GM18508 (cell line): Measurements from ENCODE around the gene KBTBD4.
"Not testable (repeated sequence)": the region's sequence is repeated elsewhere in the genome, so short reads cannot be mapped to it uniquely, and the experiment has no call there.

Experiments used
- ATAC-seq: cut with Tn5 transposase; IDR thresholded peaks from one replicate; pipeline ENCODE4 v1.9.1; 2021; ENCODE audit warnings: moderate number of reproducible peaks; ENCODE audit not compliant: insufficient read depth, unreplicated experiment

KBTBD4 gene

GRCh38 chr11:47564366-47564765 is 14.4 kb downstream of the KBTBD4 start:
- ATAC-seq = not testable (repeated sequence)

DNA sequence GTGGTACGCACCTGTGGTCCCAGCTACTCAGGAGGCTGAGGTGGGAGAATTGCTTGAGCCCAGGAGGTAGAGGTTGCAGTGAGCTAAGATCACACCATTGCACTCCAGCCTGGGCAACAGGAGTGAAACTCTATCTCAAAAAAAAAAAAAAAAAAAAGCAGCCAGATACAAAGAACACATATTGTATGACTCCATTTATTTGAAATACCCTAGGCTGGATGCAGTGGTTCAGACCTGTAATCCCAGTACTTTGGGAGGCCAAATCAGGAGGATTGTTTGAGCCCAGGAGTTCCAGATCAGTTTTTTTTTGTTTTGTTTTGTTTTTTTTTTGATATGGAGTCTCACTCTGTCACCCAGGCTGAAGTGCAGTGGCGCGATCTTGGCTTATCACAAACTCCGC is 16.4 kb downstream of the KBTBD4 start:
- not testable (repeated sequence) for ATAC-seq

- ATAC-seq = no peak
Observed at GRCh38 chr11:47560426-47560825, 18.3 kb downstream of the KBTBD4 start.

- ATAC-seq = no peak
Observed at GRCh38 chr11:47558695-47559094, 20.1 kb downstream of the KBTBD4 start.

- ATAC-seq = not testable (repeated sequence)
Observed at GRCh38 chr11:47557004-47557403, 21.8 kb downstream of the KBTBD4 start.

DNA sequence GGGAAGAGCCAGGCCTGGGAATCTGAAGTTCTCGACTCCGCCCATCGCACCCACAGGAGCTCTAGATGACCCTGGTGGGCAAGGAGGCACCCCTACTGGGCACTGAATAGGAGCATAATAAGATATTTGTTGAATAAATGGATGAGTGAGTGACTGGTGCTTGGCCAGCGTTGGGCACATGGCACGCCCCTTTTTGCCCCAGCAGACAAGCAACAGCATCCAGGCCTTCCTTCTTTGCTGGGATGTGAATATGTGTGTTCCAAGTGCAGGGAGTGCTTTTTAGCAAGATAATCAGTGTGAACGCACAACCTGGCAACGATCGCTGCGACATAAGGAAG is 25.4 kb downstream of the KBTBD4 start:
- peak; percentile 19 for ATAC-seq

- peak; percentile 52 for ATAC-seq
Observed at GRCh38 chr11:47552566-47553405, 26.0 kb downstream of the KBTBD4 start, which contains the start of gene CELF1. Gene CELF1, minus strand, starts transcription at chr11:47553132. Its CDS starts 53,609 bp downstream, at chr11:47499523.

DNA sequence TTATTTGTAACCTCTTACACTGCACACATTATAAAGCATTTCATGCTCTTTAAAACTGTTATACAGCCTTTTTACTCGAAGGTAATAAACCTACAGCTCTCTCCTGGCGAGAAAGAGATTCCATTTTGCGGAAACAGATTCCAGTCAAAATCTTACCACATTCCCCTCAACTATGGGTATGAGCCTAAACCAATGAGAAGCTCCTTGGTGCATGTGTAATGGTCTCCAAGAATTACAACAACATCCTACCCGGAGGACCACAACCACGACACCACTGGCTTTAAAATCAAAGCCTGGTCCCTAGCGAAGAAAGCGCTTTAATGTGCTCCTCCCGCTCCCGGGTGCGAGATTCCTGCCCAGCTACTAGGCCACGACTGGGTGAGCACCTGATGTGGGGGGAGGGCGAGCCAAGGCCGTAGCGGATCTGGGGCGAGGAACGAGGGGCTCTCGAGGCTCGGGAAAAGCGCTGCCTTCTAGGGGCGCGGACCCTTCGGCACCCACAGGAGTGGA is 26.7 kb downstream of the KBTBD4 start:
- ATAC-seq = no peak

GRCh38 chr11:47551086-47551485 is 27.7 kb downstream of the KBTBD4 start:
- no peak for ATAC-seq

DNA sequence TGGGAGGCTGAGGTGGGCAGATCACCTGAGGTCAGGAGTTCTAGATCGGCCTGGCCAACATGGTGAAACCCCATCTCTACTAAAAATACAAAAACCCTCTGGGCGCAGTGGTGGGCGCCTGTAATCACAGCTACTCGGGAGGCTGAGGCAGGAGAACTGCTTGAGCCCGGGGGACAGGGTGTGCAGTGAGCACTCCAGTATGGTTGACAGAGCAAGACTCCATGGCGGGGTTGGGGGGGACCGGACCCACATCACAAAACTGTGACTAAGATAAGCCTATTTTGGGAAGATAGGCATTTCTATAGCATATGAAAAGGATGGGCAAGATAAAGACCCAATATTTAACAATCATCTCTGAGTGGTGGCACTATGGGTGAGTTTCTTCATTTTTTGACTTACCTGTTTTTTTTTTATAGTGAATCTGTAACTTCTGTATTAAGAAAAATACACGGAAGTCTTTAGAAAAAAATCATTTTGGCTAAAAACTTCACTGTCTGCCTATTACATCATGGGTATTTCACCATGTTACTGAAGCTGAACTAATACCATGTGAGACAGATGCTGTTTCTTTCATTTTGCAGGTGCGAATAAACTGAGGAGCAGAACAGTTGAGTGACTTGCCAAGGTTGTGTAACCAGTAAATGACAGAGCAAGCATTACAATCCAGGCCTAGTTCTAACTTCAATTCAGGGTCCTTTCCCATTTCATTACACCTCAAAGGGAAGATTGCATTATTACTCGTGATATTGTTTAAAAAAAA is 28.3 kb downstream of the KBTBD4 start:
- ATAC-seq = no peak

- ATAC-seq = not testable (repeated sequence)
Observed at GRCh38 chr11:47546274-47546673, 32.5 kb downstream of the KBTBD4 start.

- no peak for ATAC-seq
Observed at GRCh38 chr11:47545298-47545697, 33.5 kb downstream of the KBTBD4 start.

- ATAC-seq = no peak
Observed at GRCh38 chr11:47541070-47541469, 37.7 kb downstream of the KBTBD4 start.

DNA sequence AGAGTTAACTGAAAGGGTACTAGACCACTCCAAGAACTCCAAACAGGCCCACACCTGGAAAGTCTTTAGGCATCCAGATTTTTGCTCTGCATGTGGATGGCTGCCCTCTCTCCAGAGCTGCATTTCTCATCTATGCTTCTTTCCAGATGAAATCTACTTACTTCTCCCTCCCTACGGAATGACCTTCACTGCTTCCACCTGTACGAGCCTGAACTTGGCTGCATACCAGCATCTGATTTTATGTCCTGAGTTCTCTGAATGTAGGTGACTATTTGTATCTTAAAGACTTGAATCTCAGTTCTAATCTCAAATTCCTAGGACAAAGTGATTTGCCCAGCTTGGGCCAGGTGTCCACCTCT is 39.1 kb downstream of the KBTBD4 start:
- no peak for ATAC-seq

- no peak for ATAC-seq
Observed at GRCh38 chr11:47538741-47539565, 39.8 kb downstream of the KBTBD4 start.

- ATAC-seq = no peak
Observed at GRCh38 chr11:47536915-47537314, 41.9 kb downstream of the KBTBD4 start.

GRCh38 chr11:47534704-47535251 is 44.0 kb downstream of the KBTBD4 start:
- ATAC-seq = no peak

DNA sequence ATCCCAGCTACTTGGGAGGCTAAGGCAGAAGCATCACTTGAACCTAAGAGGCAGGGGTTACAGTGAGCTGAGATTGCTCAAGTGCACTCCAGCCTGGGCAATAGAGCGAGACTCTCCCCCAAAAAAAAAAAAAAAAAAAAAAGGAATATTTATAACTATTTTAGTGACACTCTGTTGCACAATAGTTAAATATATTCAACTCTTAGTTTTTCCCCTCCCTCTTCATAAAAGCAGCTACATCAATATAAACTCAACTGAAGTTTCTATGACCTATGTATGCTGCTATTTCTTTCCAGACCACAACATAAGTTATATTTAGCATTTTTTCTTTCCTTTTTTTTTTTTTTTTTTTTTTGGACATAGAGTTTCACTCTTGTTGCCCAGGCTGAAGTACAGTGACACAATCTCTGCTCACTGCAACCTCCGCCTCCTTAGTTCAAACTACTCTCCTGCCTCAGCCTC is 45.0 kb downstream of the KBTBD4 start:
- no peak for ATAC-seq

GRCh38 chr11:47532597-47533213 is 46.1 kb downstream of the KBTBD4 start:
- ATAC-seq = no peak

DNA sequence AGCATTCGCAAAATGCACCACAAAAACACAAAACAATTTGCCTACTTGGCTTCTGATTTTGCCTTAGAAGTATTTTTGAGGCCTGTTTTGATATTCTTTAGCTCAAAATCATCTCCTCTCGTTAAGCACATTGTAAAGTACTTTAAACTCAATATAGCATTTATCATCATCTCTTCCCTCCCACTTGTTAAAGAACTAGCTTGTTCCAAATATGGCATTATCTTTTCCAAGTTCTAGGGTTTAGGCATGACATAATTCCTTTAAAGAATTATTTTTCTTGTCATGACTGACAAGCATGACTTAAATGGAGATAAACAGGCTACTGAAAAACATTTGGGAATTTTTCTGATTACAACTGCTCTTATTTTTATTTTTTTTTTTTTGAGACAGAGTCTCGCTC is 47.1 kb downstream of the KBTBD4 start:
- ATAC-seq = no peak
